Amniotic epithelial cell (primary cell): Measurements from ENCODE around the gene MAN1A1.
A peak's percentile ranks its signal among the peaks of the same experiment; 100 is the strongest.
"Not testable (repeated sequence)": the region's sequence is repeated elsewhere in the genome, so short reads cannot be mapped to it uniquely, and the experiment has no call there.

Source experiments
- DNase-seq: peaks from one replicate; pipeline ENCODE4 v3.0.0-alpha.2; 2010; ENCODE audit warnings: low read depth

MAN1A1 gene

GRCh38 chr6:119349361-119350201 lies at the start of gene MAN1A1:
Gene MAN1A1, minus strand, starts transcription at chr6:119349761. Its CDS starts 696 bp downstream, at chr6:119349065.
- peak; percentile 74 for DNase-seq

- DNase-seq = no peak
These were observed 45.6 kb upstream of the MAN1A1 start for GRCh38 chr6:119395192-119395591.

DNA sequence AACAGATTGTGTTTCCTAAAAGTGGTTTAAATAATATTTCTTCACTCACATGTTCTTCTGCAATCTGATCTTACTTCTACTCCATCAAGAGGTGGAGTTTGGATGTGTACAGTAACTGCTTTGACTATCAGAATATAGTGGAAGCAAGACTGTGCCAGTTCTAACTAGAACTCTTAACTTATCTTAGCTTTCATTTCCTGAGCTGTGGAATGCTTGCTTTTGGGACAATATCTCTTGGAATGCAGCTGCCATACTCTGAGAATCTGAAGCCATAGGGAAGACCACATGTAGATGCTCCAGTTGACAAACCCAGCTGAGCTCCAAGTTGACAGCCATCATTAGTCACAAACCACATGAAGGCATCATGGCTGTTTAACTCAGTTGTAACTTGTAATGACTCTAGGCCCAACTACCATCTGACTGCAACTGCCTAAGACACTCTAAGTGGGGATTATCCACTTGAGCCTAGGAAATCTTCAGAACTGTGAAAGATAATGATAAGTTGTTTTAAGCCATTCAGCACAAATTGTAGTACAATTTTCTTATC lies 40.8 kb upstream of the MAN1A1 start:
- peak; percentile 27 for DNase-seq

- DNase-seq = no peak
These were observed 36.4 kb upstream of the MAN1A1 start for GRCh38 chr6:119385994-119386393.

DNA sequence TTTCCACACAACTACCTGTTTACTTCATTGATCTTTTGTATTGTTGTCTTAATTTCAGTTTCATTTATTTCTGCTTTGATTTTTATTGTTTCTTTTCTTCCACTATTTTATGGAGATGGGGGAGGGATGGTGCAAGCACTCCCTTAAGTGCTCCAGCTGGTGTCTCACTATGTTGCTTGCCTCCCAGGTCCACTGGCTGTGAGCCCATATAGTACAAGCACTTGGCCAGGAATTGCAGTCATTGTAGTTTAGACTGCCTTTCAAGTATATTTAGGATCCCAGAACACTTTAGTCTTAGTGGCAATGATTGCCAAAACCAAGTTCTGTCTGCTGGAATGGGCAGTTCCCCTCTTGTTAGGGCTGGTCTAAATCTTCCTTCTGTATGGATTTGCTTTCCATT lies 34.9 kb upstream of the MAN1A1 start:
- DNase-seq = peak; percentile 2

- no peak for DNase-seq
These were observed 30.2 kb upstream of the MAN1A1 start for GRCh38 chr6:119379809-119380208.

DNA sequence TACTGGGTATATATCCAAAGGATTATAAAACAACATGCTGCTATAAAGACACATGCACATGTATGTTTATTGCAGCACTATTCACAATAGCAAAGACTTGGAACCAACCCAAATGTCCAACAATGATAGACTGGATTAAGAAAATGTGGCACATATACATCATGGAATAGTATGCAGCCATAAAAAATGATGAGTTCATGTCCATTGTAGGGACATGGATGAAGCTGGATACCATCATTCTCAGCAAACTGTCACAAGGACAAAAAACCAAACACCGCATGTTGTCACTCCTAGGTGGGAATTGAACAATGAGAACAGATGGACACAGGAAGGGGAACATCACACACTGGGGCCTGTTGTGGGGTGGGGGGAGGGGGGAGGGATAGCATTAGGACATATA lies 27.5 kb upstream of the MAN1A1 start:
- DNase-seq = not testable (repeated sequence)

- DNase-seq = no peak
These were observed 20.5 kb upstream of the MAN1A1 start for GRCh38 chr6:119370080-119370479.

DNA sequence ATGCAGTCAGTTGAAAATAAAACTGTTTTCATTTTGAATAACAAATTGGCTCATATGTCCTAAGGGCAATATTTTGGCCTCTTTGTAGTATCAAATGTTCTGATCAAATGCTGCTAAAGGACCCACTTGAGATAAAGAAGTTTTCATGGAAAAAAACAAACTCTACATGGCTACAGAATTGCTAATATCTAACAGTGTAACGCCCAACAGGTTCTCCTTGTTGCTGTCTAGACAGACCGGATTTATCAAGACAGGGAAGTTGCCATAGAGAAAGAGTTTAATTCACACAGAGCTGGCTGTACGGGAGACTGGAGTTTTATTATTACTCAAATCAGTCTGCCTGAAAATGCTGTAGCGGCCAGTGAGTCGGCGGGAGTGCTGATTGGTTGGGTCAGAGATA lies 19.4 kb upstream of the MAN1A1 start:
- no peak for DNase-seq

- DNase-seq = no peak
These were observed 11.6 kb upstream of the MAN1A1 start for GRCh38 chr6:119361209-119361608.

DNA sequence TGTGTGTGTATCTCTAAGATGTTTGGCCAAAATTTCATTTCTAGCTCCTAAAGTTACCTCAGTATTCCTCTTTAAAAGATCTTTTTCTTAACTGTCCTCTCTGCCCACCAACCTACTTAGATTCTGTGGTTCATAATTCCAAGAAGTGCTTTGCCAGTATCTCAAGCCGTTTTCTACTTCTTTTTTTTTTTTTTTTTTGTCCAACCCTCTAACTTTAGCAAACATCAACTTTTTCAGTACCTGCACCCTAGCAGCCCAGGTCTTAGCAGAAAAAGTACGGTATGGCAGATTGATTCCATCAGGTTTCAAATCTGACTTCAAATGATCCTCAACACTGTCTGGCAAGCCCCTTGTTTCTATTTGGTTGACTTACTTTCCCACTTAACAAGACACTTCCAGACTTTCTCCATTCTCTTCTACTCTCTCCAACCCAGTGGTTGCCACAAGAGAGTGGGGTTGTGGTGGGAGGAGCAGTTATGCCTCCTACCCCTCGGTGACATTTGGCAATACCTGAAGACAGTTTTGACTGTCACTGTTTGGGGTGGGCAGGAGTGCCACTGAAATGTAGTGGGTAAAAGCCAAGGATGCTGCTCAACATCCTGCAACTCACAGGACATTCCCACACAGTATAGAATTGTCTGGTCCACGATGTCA lies 10.8 kb upstream of the MAN1A1 start:
- no peak for DNase-seq

DNA sequence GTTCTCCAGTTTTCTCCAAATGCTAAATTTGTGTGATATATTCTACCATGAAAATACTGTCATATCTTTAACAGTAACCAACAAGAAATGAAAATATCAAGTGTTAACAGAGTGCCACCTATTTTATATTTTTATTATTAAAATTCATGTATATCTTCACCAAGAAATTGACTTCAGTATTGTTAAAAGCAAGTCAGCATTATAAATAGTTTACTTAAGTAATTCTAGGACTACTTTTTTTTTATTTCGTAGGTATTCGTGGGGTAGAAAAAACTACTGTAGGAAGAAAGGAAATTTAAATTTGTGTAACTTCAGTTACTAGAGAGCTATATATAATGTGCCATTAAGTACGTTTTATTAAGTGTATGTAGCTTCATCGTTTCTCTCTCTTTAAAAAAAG lies 6.3 kb upstream of the MAN1A1 start:
- no peak for DNase-seq

GRCh38 chr6:119355157-119355556 lies 5.6 kb upstream of the MAN1A1 start:
- no peak for DNase-seq

- DNase-seq = no peak
These were observed 4.1 kb upstream of the MAN1A1 start for GRCh38 chr6:119353696-119354095.

GRCh38 chr6:119352001-119352400 lies 2.4 kb upstream of the MAN1A1 start:
- DNase-seq = no peak

GRCh38 chr6:119350952-119351372 lies 1.4 kb upstream of the MAN1A1 start:
- peak; percentile 61 for DNase-seq

- peak; percentile 84 for DNase-seq
These were observed 816 bp upstream of the MAN1A1 start for GRCh38 chr6:119350202-119350951.

DNA sequence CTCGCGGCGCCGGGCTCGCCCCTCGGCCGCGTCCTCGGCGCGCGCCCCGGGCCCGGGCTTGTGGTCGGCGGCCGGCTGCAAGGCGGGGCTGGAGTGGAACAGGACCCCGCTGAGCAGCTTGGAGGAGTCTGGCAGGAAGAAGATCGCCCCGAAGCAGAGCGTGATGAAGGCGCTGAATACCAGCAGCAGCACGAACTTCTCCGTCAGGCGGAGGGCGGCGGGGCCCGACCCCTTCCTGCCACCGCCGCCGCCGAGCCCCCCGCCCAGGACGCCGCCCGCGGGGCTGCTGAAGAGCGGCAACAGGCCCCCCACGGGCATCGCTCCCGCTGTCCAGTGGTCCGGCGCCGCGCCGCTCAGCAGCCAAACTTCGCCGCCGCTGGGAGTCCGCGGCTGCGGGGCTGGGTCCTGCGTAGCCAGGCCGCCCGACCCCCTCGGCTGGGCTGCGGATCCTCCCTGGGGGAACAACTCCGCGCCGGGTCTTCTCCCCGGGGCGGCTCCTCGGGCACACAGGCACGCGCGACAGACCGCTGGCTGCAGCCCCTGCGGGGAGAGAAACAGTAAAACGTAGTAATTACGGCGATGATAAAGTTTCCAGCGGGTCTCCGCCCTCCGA lies 707 bp downstream of the MAN1A1 start:
- no peak for DNase-seq

GRCh38 chr6:119348096-119348747 lies 1.3 kb downstream of the MAN1A1 start:
- no peak for DNase-seq

DNA sequence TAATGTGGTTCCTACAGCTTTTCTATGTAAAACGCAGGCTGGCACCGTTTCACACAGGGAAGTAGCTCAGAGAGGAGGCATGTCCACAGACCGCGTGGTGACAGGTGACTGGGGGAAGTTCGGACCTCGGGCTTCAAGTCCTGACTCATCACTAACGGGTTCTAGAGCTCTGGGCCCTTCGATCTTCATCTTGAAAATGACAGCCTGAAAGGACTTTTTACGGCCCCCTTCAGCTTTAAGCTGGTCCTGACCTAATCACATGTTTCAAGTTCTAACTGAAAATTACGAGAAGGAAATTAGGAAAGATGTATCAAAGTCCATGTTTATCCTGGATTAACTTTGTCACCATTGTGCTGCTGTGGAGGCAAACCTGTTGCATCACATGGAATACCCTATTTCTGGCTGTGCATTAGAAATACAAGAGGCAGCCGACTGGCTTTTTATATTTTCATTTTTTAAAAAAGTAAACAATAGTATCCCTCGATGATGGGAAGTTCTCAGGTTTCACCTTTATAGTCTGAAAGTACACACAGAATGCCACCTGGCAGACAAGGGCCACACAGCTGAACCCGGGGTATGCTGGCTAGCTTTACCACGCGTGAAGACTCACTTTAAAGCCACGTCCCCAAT lies 2.0 kb downstream of the MAN1A1 start:
- DNase-seq = peak; percentile 34

DNA sequence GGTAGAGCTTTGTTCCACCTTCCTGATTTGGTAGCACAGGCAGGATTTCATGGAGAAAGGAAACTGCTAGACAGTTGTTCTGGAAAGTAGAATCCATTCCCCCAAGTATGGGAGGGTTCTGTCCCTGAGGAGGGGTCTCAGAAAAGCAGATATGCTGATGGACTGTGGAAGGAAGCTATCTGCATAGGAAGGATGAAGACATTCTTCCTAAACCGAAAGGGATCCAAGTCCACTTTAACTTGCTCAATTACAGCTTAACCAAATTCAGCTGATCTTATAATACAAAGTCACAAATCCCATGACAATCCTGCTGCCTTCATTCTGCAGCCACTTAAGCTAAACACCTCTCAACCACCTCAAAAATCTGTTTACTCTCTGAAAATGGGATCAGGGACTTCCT lies 2.6 kb downstream of the MAN1A1 start:
- no peak for DNase-seq
